H9 (cell line): ENCODE results near the gene RAP1GAP2. TPM values are rescaled to one million over a fixed set of nuclear protein-coding genes. Genes with fewer than 3 reads are reported as not detected.
A peak's percentile ranks its signal among the peaks of the same experiment; 100 is the strongest.

ENCODE experiments used
- DNase-seq: peaks from one replicate; pipeline ENCODE4 v3.0.0-alpha.2; 2017
- H2AFZ ChIP-seq: one replicate; pipeline ENCODE4 v1.6.1; 2013; ENCODE audit warnings: mild to moderate bottlenecking, low read length, control low read depth, moderate library complexity
- H2AK5ac ChIP-seq: 2 replicates; pipeline ENCODE4 v1.6.1; 2013; ENCODE audit warnings: low read length, control low read depth, mixed read lengths; ENCODE audit not compliant: insufficient read length
- H2BK120ac ChIP-seq: one replicate; pipeline ENCODE4 v1.6.1; 2013; ENCODE audit warnings: low read depth, mild to moderate bottlenecking, low read length, control low read depth, inconsistent platforms; ENCODE audit not compliant: poor library complexity, severe bottlenecking
- H2BK12ac ChIP-seq: 2 replicates; pipeline ENCODE4 v1.6.1; 2013; ENCODE audit warnings: low read length, control low read depth, mixed read lengths, low read depth; ENCODE audit not compliant: insufficient read length
- H2BK15ac ChIP-seq: 2 replicates; pipeline ENCODE4 v1.6.1; 2013; ENCODE audit warnings: low read depth, low read length, control low read depth
- H2BK20ac ChIP-seq: one replicate; pipeline ENCODE4 v1.6.1; 2013; ENCODE audit warnings: low read depth, mild to moderate bottlenecking, low read length, control low read depth, inconsistent platforms; ENCODE audit not compliant: poor library complexity, severe bottlenecking
- H2BK5ac ChIP-seq: 2 replicates; pipeline ENCODE4 v1.6.1; 2013; ENCODE audit warnings: low read length, control low read depth, mixed read lengths; ENCODE audit not compliant: insufficient read length
- H3K14ac ChIP-seq: 2 replicates; pipeline ENCODE4 v1.6.1; 2013; ENCODE audit warnings: low read length, control low read depth; ENCODE audit not compliant: insufficient read depth
- H3K18ac ChIP-seq: 2 replicates; pipeline ENCODE4 v1.6.1; 2013; ENCODE audit warnings: low read depth, mild to moderate bottlenecking, mixed read lengths, low read length, control low read depth; ENCODE audit not compliant: insufficient read length
- H3K23ac ChIP-seq: 2 replicates; pipeline ENCODE4 v1.6.1; 2013; ENCODE audit warnings: low read length, control low read depth, mixed read lengths, low read depth; ENCODE audit not compliant: insufficient read length
- H3K23me2 ChIP-seq: 2 replicates; pipeline ENCODE4 v1.6.1; 2013; ENCODE audit warnings: low read depth, mild to moderate bottlenecking, mixed read lengths, low read length, control low read depth; ENCODE audit not compliant: insufficient read length, poor library complexity, severe bottlenecking
- H3K27ac ChIP-seq: 2 replicates; pipeline ENCODE4 v1.5.1; 2013; ENCODE audit warnings: low read length, control low read depth, mixed read lengths, low read depth; ENCODE audit not compliant: insufficient read length
- H3K27me3 ChIP-seq: 2 replicates; pipeline ENCODE4 v1.6.1; 2013; ENCODE audit warnings: low read length, control low read depth, inconsistent platforms; ENCODE audit not compliant: insufficient read depth
- H3K4ac ChIP-seq: 2 replicates; pipeline ENCODE4 v1.6.1; 2013; ENCODE audit warnings: low read depth, mild to moderate bottlenecking, control low read depth, inconsistent platforms, low read length, moderate library complexity
- H3K4me1 ChIP-seq: 2 replicates; pipeline ENCODE4 v1.6.1; 2013; ENCODE audit warnings: low read length, control low read depth, inconsistent platforms; ENCODE audit not compliant: insufficient read depth
- H3K4me2 ChIP-seq: 2 replicates; pipeline ENCODE4 v1.6.1; 2013; ENCODE audit warnings: low read length, control low read depth, mixed read lengths; ENCODE audit not compliant: insufficient read length, insufficient read depth
- H3K56ac ChIP-seq: 2 replicates; pipeline ENCODE4 v1.6.1; 2013; ENCODE audit warnings: low read depth, mild to moderate bottlenecking, mixed read lengths, low read length, control low read depth; ENCODE audit not compliant: insufficient read length
- H3K79me1 ChIP-seq: 2 replicates; pipeline ENCODE4 v1.6.1; 2013; ENCODE audit warnings: low read depth, mild to moderate bottlenecking, moderate library complexity, low read length, control low read depth, inconsistent platforms; ENCODE audit not compliant: insufficient read depth, poor library complexity, severe bottlenecking
- H3K79me2 ChIP-seq: 2 replicates; pipeline ENCODE4 v1.6.1; 2013; ENCODE audit warnings: low read length, control low read depth, inconsistent platforms; ENCODE audit not compliant: insufficient read depth
- H3K9ac ChIP-seq: 2 replicates; pipeline ENCODE4 v1.6.1; 2013; ENCODE audit warnings: low read length, control low read depth, mixed read lengths; ENCODE audit not compliant: insufficient read length; ENCODE audit errors: extremely low read depth
- H3K9me3 ChIP-seq: one replicate; pipeline ENCODE4 v1.6.1; 2013; ENCODE audit warnings: low read depth, low read length, inconsistent platforms; ENCODE audit not compliant: control insufficient read depth
- H3T11ph ChIP-seq: one replicate; pipeline ENCODE4 v1.6.1; 2013; ENCODE audit warnings: mild to moderate bottlenecking, low read length, control low read depth, inconsistent platforms
- H4K20me1 ChIP-seq: one replicate; pipeline ENCODE4 v1.6.1; 2013; ENCODE audit not compliant: control insufficient read depth, insufficient read length, insufficient read depth
- H4K5ac ChIP-seq: 2 replicates; pipeline ENCODE4 v1.6.1; 2013; ENCODE audit warnings: low read depth, mild to moderate bottlenecking, mixed read lengths, low read length, control low read depth; ENCODE audit not compliant: insufficient read length
- H4K8ac ChIP-seq: replicated peaks from 2 replicates; pipeline ENCODE4 v1.6.1; 2013; ENCODE audit warnings: low read length, control low read depth, mixed read lengths, low read depth; ENCODE audit not compliant: insufficient read length
- H4K91ac ChIP-seq: 2 replicates; pipeline ENCODE4 v1.6.1; 2013; ENCODE audit warnings: low read depth, mild to moderate bottlenecking, moderate library complexity, mixed read lengths, low read length, control low read depth; ENCODE audit not compliant: insufficient read length
- H3K27ac Mint-ChIP-seq, 3 experiments: 2 replicates in 2 of 3; 3 replicates in 1 of 3; pipeline ENCODE4 v1.8.0; 2020 to 2021; ENCODE audit warnings: mixed read lengths in 3 of 3, mild to moderate bottlenecking in 1 of 3, moderate library complexity in 1 of 3
- H3K27me3 Mint-ChIP-seq: 2 replicates; pipeline ENCODE4 v1.8.0; 2021; ENCODE audit warnings: low read depth, mild to moderate bottlenecking, moderate library complexity, mixed read lengths
- H3K36me3 Mint-ChIP-seq, 3 experiments: 2 replicates in 2 of 3; 3 replicates in 1 of 3; pipeline ENCODE4 v1.8.0; 2020 to 2021; ENCODE audit warnings: low read depth in 3 of 3, mixed read lengths in 3 of 3; ENCODE audit not compliant: insufficient read depth in 1 of 3
- H3K4me1 Mint-ChIP-seq, 2 experiments: 2 replicates each; pipeline ENCODE4 v1.8.0; 2020; ENCODE audit warnings: mixed read lengths in 2 of 2
- H3K4me3 Mint-ChIP-seq, 2 experiments: 2 replicates in 1 of 2; 3 replicates in 1 of 2; pipeline ENCODE4 v1.8.0; 2020 to 2021; ENCODE audit warnings: mild to moderate bottlenecking in 2 of 2, mixed read lengths in 2 of 2, moderate library complexity in 1 of 2
- H3K9me3 Mint-ChIP-seq, 2 experiments: 2 replicates in 1 of 2; 3 replicates in 1 of 2; pipeline ENCODE4 v1.8.0; 2020; ENCODE audit warnings: mild to moderate bottlenecking in 2 of 2, mixed read lengths in 2 of 2, moderate library complexity in 1 of 2
- WGBS: extraction: QIAGEN DNeasy Blood & Tissue Kit; methylation state at CpG from one replicate; pipeline ENCODE4 v1.1.7; 2013; ENCODE audit warnings: missing lambda C conversion rate, low lambda C conversion rate, mixed read lengths; ENCODE audit not compliant: insufficient read length; ENCODE audit errors: extremely low coverage; 5-methylcytosine and 5-hydroxymethylcytosine counted together
- total RNA-seq: library from RNA; stranded (reverse); gene quantifications from 2 replicates; pipeline ENCODE4 v1.2.1, GENCODE V29; 2021
- TF ChIP-seq, protein P1 (sequence below): fragments of 200-600 bp; sonication (generic); conservative IDR thresholded peaks from 3 replicates; pipeline ENCODE4 v1.8.0; 2021; ENCODE audit warnings: antibody characterized with exemption, mild to moderate bottlenecking

RAP1GAP2 gene
- total RNA-seq, 1 experiment from 2014 or later, result 33.8 TPM

DNA sequence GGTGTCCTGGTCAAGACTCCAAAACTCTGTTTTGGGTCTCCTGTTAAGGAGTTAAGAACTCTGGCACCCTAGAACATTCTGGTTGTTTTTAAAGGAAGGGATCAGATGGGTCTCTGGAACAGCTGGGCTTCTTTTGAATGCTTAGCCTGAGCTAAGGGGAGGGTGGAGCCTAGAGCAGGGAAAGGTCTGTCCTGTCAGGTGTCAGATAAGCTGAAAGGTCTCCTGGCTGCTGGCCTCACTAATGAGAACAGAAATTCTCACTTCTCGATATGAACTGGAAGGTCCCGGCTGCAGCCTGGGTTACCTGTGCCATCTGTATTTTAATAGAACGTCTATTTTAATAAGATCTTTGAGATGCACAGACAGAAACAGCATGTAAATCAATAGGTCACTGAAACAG is 69.0 kb downstream of the RAP1GAP2 start:
- no peak overlapping the region for H2BK120ac ChIP-seq
- no peak overlapping the region for H3K27ac ChIP-seq
- no peak overlapping the region for H3K4me2 ChIP-seq
- Mint-ChIP-seq H3K4me1 (peaks cover 50 to 51% of the 10 kb centered on the region in 2 experiments), H3K36me3 (peaks cover 2 to 3% (median 3%) of the 10 kb centered on the region in 3 experiments; a peak in 2 of 7 replicates), H3K9me3 (no peaks in the 10 kb centered on the region), H3K27me3 (no peaks in the 10 kb centered on the region), H3K27ac (peak overlapping the region in 1 of 3 experiments; percentile 44; a peak in 1 of 7 replicates), H3K4me3 (no peak overlapping the region)
- no peak overlapping the region for H2BK15ac ChIP-seq
- H3K14ac ChIP-seq, result no peak overlapping the region
- H3K23me2 ChIP-seq, result no peaks in the 10 kb centered on the region
- H2AK5ac ChIP-seq, result no peak overlapping the region
- H3K23ac ChIP-seq, result no peak overlapping the region
- no peak overlapping the region for H3K56ac ChIP-seq
- no peak overlapping the region for H2BK5ac ChIP-seq
- H4K5ac ChIP-seq, result no peak overlapping the region
- no peak for DNase-seq
- no CpG with 5 or more reads among the region's 3 CpGs for WGBS
- H3K4ac ChIP-seq, result no peak overlapping the region
- no peak overlapping the region for H2BK20ac ChIP-seq
- H4K8ac ChIP-seq, result no peak overlapping the region
- H3K9me3 ChIP-seq, result no peaks in the 10 kb centered on the region
- H3T11ph ChIP-seq, result no peak overlapping the region
- peaks cover 5% of the 10 kb centered on the region; the same call in 1 of the 2 replicates for H3K4me1 ChIP-seq
- H4K20me1 ChIP-seq, result no peaks in the 10 kb centered on the region
- no peak overlapping the region for H3K18ac ChIP-seq
- TF ChIP-seq, protein P1, sequence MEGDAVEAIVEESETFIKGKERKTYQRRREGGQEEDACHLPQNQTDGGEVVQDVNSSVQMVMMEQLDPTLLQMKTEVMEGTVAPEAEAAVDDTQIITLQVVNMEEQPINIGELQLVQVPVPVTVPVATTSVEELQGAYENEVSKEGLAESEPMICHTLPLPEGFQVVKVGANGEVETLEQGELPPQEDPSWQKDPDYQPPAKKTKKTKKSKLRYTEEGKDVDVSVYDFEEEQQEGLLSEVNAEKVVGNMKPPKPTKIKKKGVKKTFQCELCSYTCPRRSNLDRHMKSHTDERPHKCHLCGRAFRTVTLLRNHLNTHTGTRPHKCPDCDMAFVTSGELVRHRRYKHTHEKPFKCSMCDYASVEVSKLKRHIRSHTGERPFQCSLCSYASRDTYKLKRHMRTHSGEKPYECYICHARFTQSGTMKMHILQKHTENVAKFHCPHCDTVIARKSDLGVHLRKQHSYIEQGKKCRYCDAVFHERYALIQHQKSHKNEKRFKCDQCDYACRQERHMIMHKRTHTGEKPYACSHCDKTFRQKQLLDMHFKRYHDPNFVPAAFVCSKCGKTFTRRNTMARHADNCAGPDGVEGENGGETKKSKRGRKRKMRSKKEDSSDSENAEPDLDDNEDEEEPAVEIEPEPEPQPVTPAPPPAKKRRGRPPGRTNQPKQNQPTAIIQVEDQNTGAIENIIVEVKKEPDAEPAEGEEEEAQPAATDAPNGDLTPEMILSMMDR, result no peak
- no peak overlapping the region for H2BK12ac ChIP-seq
- no peaks in the 10 kb centered on the region for H3K27me3 ChIP-seq
- H3K9ac ChIP-seq, result no peak overlapping the region
- H3K79me2 ChIP-seq, result peaks cover 8% of the 10 kb centered on the region; the same call in 1 of the 2 replicates
- peaks cover 9% of the 10 kb centered on the region for H3K79me1 ChIP-seq
- H2AFZ ChIP-seq, result no peak overlapping the region
- H4K91ac ChIP-seq, result no peak overlapping the region
